Endothelial cell of umbilical vein (primary cell): ENCODE data around the gene SIAH3.

ENCODE experiments used
- CTCF ChIP-seq, 2 donors: IDR thresholded peaks; 1 replicate in 1 of 2; 2 replicates in 1 of 2; pipeline ENCODE4 v1.5.1; 2011; ENCODE audit warnings: low read length in 2 of 2, mild to moderate bottlenecking in 2 of 2, moderate library complexity in 2 of 2, control low read depth in 1 of 2, inconsistent platforms in 1 of 2, low read depth in 1 of 2; ENCODE audit not compliant: insufficient read depth in 1 of 2; ENCODE audit errors: extremely low read depth in 1 of 2
- EZH2 ChIP-seq: IDR thresholded peaks from 2 replicates; pipeline ENCODE4 v1.6.1; 2012; ENCODE audit warnings: borderline replicate concordance, low read depth, mild to moderate bottlenecking, moderate library complexity, low read length, inconsistent platforms; ENCODE audit not compliant: severe bottlenecking
- MAX ChIP-seq: IDR thresholded peaks from 2 replicates; pipeline ENCODE4 v1.6.1; 2011; ENCODE audit not compliant: insufficient read depth, insufficient read length
- POLR2A ChIP-seq: IDR thresholded peaks from 2 replicates; pipeline ENCODE4 v1.6.1; 2012; ENCODE audit warnings: low read depth, mild to moderate bottlenecking, control low read depth, low read length
- POLR2AphosphoS5 ChIP-seq: IDR thresholded peaks from 2 replicates; pipeline ENCODE4 v1.6.1; 2012; ENCODE audit warnings: low read depth, mild to moderate bottlenecking, control low read depth, low read length, moderate library complexity; ENCODE audit not compliant: insufficient read depth

GRCh38 chr13:45765464-45765863, 86.1 kb downstream of the SIAH3 start:
- TF ChIP-seq CTCF (IDR thresholded peaks at IDR 0.05; ENCODE audit: extremely low read depth in 1 of 2, insufficient read depth in 1 of 2, low read depth in 1 of 2, low read length in 2 of 2) (no peak), EZH2 (no peak), POLR2A (no peak), MAX (no peak), POLR2AphosphoS5 (no peak)
